ENCODE measurements around the gene RUNDC3A. TPM values are rescaled to one million over a fixed set of nuclear protein-coding genes. Genes with fewer than 3 reads are reported as not detected.
A peak's percentile ranks its signal among the peaks of the same experiment; 100 is the strongest.

RUNDC3A gene
- total RNA-seq, 3 donors from 2014 or later (not counting 1 experiment from before 2014, with no cell fraction given): 0.31 to 0.48 TPM; not detected in 1

DNA sequence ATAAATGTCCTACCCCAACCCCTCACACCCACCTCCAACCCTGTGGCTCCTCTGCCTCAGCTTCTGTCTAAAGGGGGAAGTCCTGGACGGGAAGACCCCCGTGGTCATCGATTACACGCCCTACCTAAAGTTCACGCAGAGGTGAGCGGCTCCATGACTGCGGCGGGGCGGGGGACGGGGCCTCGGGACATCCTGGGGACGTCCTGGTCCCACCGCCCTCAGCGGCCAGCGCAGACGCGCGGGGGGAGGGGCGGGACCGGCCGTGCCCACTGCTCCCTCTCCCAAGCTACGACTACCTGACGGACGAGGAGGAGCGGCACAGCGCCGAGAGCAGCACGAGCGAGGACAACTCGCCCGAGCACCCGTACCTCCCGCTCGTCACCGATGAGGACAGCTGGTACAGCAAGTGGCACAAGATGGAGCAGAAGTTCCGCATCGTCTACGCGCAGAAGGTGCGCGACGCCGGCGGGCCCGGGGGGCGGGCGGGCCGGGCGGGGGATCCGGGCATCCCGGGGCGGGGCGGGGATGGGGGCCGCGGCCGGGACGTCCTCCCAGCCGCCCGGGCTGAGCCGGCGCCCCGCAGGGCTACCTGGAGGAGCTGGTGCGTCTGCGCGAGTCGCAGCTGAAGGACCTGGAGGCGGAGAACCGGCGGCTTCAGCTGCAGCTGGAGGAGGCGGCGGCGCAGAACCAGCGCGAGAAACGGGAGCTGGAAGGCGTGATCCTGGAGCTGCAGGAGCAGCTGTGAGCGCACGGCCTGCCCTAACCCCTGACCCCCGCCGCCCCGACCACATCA, 6.7 kb downstream of the RUNDC3A start:
- no peak overlapping the region for H3K27ac ChIP-seq (ENCODE audit: low read length)
- H3K9me3 Mint-ChIP-seq: no peaks in the 10 kb centered on the region
- H3K36me3 ChIP-seq (ENCODE audit: control insufficient read depth, insufficient read depth, low read length): peaks cover 6% of the 10 kb centered on the region
- WGBS (ENCODE audit: insufficient coverage): 1% methylated on average over 81 of the region's 81 CpGs
- peaks cover 24% of the 10 kb centered on the region for H3K27me3 ChIP-seq (ENCODE audit: control insufficient read depth, insufficient read depth, low read length)
- TF ChIP-seq, protein P1, sequence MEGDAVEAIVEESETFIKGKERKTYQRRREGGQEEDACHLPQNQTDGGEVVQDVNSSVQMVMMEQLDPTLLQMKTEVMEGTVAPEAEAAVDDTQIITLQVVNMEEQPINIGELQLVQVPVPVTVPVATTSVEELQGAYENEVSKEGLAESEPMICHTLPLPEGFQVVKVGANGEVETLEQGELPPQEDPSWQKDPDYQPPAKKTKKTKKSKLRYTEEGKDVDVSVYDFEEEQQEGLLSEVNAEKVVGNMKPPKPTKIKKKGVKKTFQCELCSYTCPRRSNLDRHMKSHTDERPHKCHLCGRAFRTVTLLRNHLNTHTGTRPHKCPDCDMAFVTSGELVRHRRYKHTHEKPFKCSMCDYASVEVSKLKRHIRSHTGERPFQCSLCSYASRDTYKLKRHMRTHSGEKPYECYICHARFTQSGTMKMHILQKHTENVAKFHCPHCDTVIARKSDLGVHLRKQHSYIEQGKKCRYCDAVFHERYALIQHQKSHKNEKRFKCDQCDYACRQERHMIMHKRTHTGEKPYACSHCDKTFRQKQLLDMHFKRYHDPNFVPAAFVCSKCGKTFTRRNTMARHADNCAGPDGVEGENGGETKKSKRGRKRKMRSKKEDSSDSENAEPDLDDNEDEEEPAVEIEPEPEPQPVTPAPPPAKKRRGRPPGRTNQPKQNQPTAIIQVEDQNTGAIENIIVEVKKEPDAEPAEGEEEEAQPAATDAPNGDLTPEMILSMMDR (IDR thresholded peaks at IDR 0.05): no peak
- peaks cover 11% of the 10 kb centered on the region for H3K4me1 ChIP-seq (ENCODE audit: control insufficient read depth, insufficient read depth, low read length)
- peak; percentile 37 to 52 (median 44) for ATAC-seq
- peak in 1 of 2 donors; percentile 55 for DNase-seq
- no peak overlapping the region for H3K27ac Mint-ChIP-seq
- H3K4me3 ChIP-seq (ENCODE audit: low read length): peak overlapping the region; percentile 23
- peak overlapping the region; percentile 75 for H3K4me3 Mint-ChIP-seq
- peaks cover 8 to 13% of the 10 kb centered on the region in 2 donors for H3K4me1 Mint-ChIP-seq
- intact Hi-C loops (cut with micrococcal nuclease): no loop called here
- H3K36me3 Mint-ChIP-seq: no peaks in the 10 kb centered on the region
- no peaks in the 10 kb centered on the region for H3K9me3 ChIP-seq (ENCODE audit: control insufficient read depth, insufficient read depth, low read length)
- peaks cover 29 to 38% of the 10 kb centered on the region in 2 donors for H3K27me3 Mint-ChIP-seq (ENCODE audit: low read depth in 2 of 2)

DNA sequence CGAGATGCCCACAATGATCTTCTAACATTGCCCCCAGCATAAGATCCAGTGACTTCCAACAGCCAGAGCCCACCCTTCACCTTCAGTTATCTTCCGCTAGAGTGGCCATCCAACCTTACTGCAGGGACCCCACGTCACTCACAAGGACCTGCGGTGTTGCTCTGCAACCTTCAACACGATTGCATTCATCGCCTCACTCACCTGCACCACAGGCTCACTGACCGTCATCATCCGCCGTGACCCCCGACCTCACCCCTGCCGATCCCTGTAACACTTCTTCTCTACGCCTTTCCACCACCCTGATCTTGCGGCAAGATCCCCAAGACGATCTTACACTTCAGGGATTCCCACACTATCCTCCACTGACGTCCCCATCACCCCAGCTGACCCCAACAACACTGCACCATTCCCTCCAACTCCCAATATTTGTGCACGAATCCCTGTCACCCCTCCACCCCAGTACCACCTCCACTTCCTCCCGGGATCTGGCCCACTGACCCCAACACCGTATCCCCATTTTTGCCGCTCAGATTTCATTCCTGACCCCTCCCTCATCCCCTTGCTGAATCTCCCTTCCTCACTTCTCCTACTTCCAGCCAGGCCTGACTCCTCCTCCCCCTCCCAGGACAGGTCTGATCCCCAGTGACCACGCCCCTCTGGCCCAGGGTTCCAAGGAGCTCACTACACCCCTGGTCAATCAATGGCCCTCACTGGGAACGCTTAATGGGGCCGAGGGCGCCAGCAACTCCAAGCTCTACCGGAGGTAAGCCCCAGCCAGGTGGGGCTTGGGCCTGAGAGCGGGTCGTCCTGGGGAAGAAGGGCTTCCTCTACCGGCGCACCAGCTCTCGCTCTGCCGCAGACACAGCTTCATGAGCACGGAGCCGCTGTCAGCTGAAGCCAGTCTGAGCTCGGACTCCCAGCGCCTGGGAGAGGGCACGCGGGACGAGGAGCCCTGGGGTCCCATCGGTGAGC, 7.6 kb downstream of the RUNDC3A start:
- no peaks in the 10 kb centered on the region for H3K36me3 Mint-ChIP-seq
- H3K27me3 Mint-ChIP-seq (ENCODE audit: low read depth in 2 of 2): peaks cover 29 to 38% of the 10 kb centered on the region in 2 donors
- H3K27ac Mint-ChIP-seq: no peak overlapping the region
- intact Hi-C loops (cut with micrococcal nuclease): no loop called here
- TF ChIP-seq, protein P1 (IDR thresholded peaks at IDR 0.05): no peak
- H3K9me3 Mint-ChIP-seq: no peaks in the 10 kb centered on the region
- no peak overlapping the region for H3K27ac ChIP-seq (ENCODE audit: low read length)
- no peaks in the 10 kb centered on the region for H3K9me3 ChIP-seq (ENCODE audit: control insufficient read depth, insufficient read depth, low read length)
- H3K4me3 Mint-ChIP-seq: peak overlapping the region; percentile 75
- ATAC-seq: no peak
- no peak for DNase-seq
- H3K4me1 Mint-ChIP-seq: peaks cover 8 to 11% of the 10 kb centered on the region in 2 donors
- peaks cover 16% of the 10 kb centered on the region for H3K36me3 ChIP-seq (ENCODE audit: control insufficient read depth, insufficient read depth, low read length)
- H3K4me3 ChIP-seq (ENCODE audit: low read length): no peak overlapping the region
- 11% methylated on average over 38 of the region's 38 CpGs for WGBS (ENCODE audit: insufficient coverage)
- H3K4me1 ChIP-seq (ENCODE audit: control insufficient read depth, insufficient read depth, low read length): peaks cover 11% of the 10 kb centered on the region
- peaks cover 24% of the 10 kb centered on the region for H3K27me3 ChIP-seq (ENCODE audit: control insufficient read depth, insufficient read depth, low read length)

DNA sequence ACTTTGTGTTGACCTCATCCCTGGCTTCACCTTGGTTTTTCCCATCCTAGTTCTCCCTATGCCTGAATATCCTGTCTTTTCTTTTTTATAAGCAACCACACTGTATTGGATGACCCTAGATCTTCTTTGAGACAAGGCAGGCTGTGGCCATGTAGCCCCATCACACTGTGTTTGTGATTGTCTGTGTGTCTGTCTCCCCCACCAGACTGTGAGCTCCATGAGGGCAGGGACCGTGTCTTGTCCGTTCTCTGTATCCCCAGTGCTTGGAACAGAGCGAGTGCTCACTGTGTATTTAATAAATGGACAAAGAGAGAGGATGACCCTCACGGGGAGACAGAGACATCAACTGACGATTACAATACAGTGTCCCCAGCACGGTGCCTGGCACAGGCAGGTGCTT, 9.1 kb downstream of the RUNDC3A start:
- no peaks in the 10 kb centered on the region for H3K9me3 Mint-ChIP-seq
- peak overlapping the region; percentile 41 for H3K4me3 Mint-ChIP-seq
- TF ChIP-seq, protein P1 (IDR thresholded peaks at IDR 0.05): no peak
- Histone ChIP-seq H3K9me3 (ENCODE audit: control insufficient read depth, insufficient read depth, low read length) (no peaks in the 10 kb centered on the region), H3K4me1 (ENCODE audit: control insufficient read depth, insufficient read depth, low read length) (peaks cover 11% of the 10 kb centered on the region), H3K27ac (ENCODE audit: low read length) (no peak overlapping the region), H3K27me3 (ENCODE audit: control insufficient read depth, insufficient read depth, low read length) (peaks cover 24% of the 10 kb centered on the region), H3K4me3 (ENCODE audit: low read length) (no peak overlapping the region), H3K36me3 (ENCODE audit: control insufficient read depth, insufficient read depth, low read length) (peaks cover 26% of the 10 kb centered on the region)
- H3K27ac Mint-ChIP-seq: no peak overlapping the region
- ATAC-seq: no peak
- intact Hi-C loops (cut with micrococcal nuclease): no loop called here
- peaks cover 12 to 16% of the 10 kb centered on the region in 2 donors for H3K4me1 Mint-ChIP-seq
- DNase-seq: no peak
- H3K27me3 Mint-ChIP-seq (ENCODE audit: low read depth in 2 of 2): peaks cover 29 to 34% of the 10 kb centered on the region in 2 donors
- WGBS (ENCODE audit: insufficient coverage): 98% methylated on average over 6 of the region's 6 CpGs
- no peaks in the 10 kb centered on the region for H3K36me3 Mint-ChIP-seq
